ENCODE results near the gene RCCD1. TPM values are rescaled to one million over a fixed set of nuclear protein-coding genes. Genes with fewer than 3 reads are reported as not detected.
"Not testable (repeated sequence)": the region's sequence is repeated elsewhere in the genome, so short reads cannot be mapped to it uniquely, and the experiment has no call there.

The RCCD1 gene
- total RNA-seq, 2 donors from 2014 or later = 26.2 to 27.6 TPM

GRCh38 chr15:90912770-90913075 is 42.0 kb upstream of the RCCD1 start:
- DNase-seq = no peak
- H3K27me3 Mint-ChIP-seq (ENCODE audit: low read depth) = no peaks in the 10 kb centered on the region
- no peak overlapping the region for H3K27ac Mint-ChIP-seq
- H3K36me3 Mint-ChIP-seq (ENCODE audit: insufficient read depth in 2 of 2) = peaks cover 3 to 22% of the 10 kb centered on the region in 2 donors
- H3K4me1 Mint-ChIP-seq (ENCODE audit: low read depth) = no peaks in the 10 kb centered on the region
- no peak overlapping the region for H3K4me3 Mint-ChIP-seq
- no peaks in the 10 kb centered on the region for H3K9me3 Mint-ChIP-seq
- no peak for ATAC-seq (replicated peaks in 1 of 2)

DNA sequence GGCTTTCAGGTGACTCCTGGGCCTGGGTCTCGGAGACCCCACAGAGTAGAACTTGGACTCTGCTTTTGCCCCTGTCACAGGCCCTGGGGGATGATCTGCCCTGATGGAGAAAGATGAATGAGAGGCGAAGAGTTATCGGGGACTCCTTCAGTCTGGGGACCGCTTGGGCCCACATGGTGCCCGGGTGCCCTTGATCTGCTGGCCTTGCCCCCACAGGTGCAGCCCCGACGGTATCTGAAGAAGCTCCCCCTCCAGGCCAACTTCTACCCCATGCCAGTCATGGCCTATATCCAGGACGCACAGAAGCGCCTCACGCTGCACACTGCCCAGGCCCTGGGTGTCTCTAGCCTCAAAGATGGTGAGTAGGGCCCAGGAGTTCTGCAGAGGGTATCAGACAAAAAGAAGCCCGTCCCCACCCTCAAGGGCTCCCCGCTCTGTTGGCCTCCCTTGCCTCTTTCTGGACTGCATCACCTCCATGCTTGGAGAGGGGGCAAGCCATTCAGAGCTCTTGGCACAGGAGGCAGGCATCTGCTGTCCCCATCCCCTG is 41.2 kb upstream of the RCCD1 start:
- Mint-ChIP-seq H3K27ac (no peak overlapping the region), H3K9me3 (no peaks in the 10 kb centered on the region), H3K4me1 (ENCODE audit: low read depth) (no peaks in the 10 kb centered on the region), H3K27me3 (ENCODE audit: low read depth) (no peaks in the 10 kb centered on the region), H3K36me3 (ENCODE audit: insufficient read depth in 2 of 2) (peaks cover 3 to 24% of the 10 kb centered on the region in 2 donors), H3K4me3 (no peak overlapping the region)
- ATAC-seq (replicated peaks in 1 of 2) = no peak
- no peak for DNase-seq

DNA sequence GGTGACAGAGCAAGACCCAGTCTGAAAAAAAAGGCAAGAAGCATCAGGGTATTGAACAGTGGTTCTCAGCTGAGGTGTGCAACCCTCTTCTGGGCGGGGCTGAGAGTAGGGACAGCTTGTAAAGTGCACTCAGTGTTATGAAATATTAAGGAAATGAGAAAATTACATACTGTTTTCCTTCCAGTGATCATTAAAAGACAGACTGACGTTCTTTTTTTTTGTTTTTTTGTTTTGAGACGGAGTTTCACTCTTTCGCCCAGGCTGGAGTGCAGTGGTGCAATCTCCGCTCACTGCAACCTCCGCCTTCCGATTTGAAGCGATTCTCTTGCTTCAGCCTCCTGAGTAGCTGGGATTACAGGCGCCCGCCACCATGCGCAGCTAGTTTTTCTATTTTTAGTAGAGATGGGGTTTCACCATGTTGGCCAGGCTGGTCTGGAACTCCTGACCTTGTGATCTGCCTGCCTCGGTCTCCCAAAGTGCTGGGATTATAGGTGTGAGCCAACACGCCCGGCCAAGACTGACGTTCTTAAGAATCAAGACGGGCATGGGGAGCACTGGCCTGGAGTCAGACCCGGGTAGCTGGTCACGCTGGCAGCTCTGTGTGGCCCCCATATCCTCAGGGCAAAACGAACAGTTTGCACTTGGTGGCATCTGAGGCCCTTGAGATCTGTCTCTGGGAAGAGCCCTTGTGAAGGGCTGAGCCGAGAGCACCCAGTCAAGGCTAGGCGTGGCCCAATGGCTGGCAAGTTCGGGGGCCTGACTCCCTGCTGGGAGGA is 40.2 kb upstream of the RCCD1 start:
- DNase-seq = no peak
- Mint-ChIP-seq H3K4me3 (no peak overlapping the region), H3K4me1 (ENCODE audit: low read depth) (no peaks in the 10 kb centered on the region), H3K27ac (no peak overlapping the region), H3K27me3 (ENCODE audit: low read depth) (no peaks in the 10 kb centered on the region), H3K9me3 (no peaks in the 10 kb centered on the region), H3K36me3 (ENCODE audit: insufficient read depth in 2 of 2) (peaks cover 3 to 22% of the 10 kb centered on the region in 2 donors)
- ATAC-seq (replicated peaks in 1 of 2) = no peak

DNA sequence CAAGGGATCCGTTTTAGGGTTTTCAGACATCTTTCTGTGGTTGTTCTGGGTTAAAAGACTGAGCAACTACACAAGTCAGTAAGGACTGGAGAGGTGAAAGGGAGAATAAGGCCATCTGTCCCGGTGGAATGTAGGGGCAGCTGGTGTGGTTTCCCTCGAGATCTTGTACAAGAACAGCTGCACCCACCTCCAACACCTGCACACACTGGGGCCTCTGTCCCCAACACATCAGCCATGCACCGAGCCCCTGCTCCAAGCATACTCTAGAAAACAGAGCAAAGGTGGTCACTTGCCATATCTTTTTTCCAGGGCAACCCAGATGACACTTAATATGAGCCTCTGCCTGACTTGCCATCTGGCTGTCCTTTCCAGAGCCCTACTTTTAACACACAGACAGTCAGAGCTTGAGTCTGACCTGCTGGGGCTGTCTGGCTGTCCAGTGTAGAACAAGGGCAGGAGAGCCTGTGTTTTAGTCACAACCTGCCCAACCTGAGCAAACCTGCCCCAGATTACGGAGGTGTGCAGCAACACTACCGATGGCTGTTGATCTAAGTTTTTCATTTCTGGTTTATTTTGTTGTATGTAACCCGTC is 39.4 kb upstream of the RCCD1 start:
- Mint-ChIP-seq H3K27me3 (ENCODE audit: low read depth) (no peaks in the 10 kb centered on the region), H3K4me3 (no peak overlapping the region), H3K36me3 (ENCODE audit: insufficient read depth in 2 of 2) (peaks cover 5 to 22% of the 10 kb centered on the region in 2 donors), H3K27ac (no peak overlapping the region), H3K9me3 (no peaks in the 10 kb centered on the region), H3K4me1 (ENCODE audit: low read depth) (no peaks in the 10 kb centered on the region)
- no peak for DNase-seq
- no peak for ATAC-seq (replicated peaks in 1 of 2)

DNA sequence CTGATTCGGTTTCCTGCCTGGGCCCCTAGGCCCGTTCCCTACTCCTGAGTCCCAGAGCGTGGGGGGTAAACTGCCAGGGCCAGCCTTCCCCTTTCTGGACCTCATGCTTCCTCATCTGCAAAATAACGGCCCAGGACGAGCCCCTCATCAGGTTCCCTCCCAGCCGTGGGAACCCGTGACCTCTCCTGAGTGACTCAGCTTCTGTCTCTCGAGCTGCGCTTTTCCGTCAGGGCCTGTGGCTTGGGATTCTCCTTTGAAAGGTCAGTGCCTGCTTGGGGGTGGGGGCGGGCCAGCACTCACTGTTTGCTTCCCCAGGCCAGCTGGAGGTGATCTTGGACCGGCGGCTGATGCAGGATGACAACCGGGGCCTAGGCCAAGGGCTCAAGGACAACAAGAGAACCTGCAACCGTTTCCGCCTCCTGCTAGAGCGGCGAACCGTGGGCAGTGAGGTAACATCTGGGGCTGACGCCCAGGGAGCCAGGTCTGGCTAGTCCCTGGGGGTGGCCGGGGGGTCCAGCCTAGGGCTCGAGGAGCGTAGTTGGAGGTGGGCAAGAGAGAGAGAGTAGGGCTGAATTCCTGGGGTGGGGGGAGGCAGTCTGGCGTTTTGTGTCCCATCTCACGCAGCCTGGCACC is 38.8 kb upstream of the RCCD1 start:
- Mint-ChIP-seq H3K27me3 (ENCODE audit: low read depth) (no peaks in the 10 kb centered on the region), H3K36me3 (ENCODE audit: insufficient read depth in 2 of 2) (peaks cover 4 to 23% of the 10 kb centered on the region in 2 donors), H3K4me3 (no peak overlapping the region), H3K9me3 (no peaks in the 10 kb centered on the region), H3K27ac (no peak overlapping the region), H3K4me1 (ENCODE audit: low read depth) (no peaks in the 10 kb centered on the region)
- no peak for DNase-seq
- no peak for ATAC-seq (replicated peaks in 1 of 2)

GRCh38 chr15:90916461-90916860 is 38.2 kb upstream of the RCCD1 start:
- H3K27ac Mint-ChIP-seq = no peak overlapping the region
- H3K9me3 Mint-ChIP-seq = no peaks in the 10 kb centered on the region
- DNase-seq (no peak), ATAC-seq (replicated peaks in 1 of 2) (no peak)
- no peaks in the 10 kb centered on the region for H3K27me3 Mint-ChIP-seq (ENCODE audit: low read depth)
- H3K4me3 Mint-ChIP-seq = no peak overlapping the region
- H3K4me1 Mint-ChIP-seq (ENCODE audit: low read depth) = no peaks in the 10 kb centered on the region
- H3K36me3 Mint-ChIP-seq (ENCODE audit: insufficient read depth in 2 of 2) = peaks cover 7 to 28% of the 10 kb centered on the region in 2 donors

DNA sequence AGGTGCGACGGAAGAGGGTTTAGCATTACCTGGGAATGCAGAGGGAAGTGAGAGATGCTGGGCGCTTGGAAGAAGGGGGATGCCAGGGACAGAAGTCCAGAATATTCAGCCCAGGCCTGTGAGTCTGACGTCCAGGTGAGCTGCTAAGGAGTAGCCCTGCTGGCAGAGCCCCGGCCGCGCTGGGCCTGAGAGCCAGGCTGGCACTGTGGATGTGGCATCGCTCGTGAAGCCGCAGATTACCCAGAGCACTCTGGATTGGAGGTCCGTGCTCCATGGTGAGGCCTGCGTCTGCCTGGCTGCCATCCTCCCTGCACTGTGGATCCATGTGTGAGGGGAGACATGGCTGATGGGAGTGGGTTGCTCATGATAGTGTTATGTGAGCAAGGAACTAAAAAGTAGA is 37.1 kb upstream of the RCCD1 start:
- peaks cover 7% of the 10 kb centered on the region for H3K4me1 Mint-ChIP-seq (ENCODE audit: low read depth)
- ATAC-seq (replicated peaks in 1 of 2) (no peak), DNase-seq (no peak)
- no peaks in the 10 kb centered on the region for H3K9me3 Mint-ChIP-seq
- H3K4me3 Mint-ChIP-seq = no peak overlapping the region
- no peaks in the 10 kb centered on the region for H3K27me3 Mint-ChIP-seq (ENCODE audit: low read depth)
- no peak overlapping the region for H3K27ac Mint-ChIP-seq
- H3K36me3 Mint-ChIP-seq (ENCODE audit: insufficient read depth in 2 of 2) = peaks cover 7 to 28% of the 10 kb centered on the region in 2 donors

DNA sequence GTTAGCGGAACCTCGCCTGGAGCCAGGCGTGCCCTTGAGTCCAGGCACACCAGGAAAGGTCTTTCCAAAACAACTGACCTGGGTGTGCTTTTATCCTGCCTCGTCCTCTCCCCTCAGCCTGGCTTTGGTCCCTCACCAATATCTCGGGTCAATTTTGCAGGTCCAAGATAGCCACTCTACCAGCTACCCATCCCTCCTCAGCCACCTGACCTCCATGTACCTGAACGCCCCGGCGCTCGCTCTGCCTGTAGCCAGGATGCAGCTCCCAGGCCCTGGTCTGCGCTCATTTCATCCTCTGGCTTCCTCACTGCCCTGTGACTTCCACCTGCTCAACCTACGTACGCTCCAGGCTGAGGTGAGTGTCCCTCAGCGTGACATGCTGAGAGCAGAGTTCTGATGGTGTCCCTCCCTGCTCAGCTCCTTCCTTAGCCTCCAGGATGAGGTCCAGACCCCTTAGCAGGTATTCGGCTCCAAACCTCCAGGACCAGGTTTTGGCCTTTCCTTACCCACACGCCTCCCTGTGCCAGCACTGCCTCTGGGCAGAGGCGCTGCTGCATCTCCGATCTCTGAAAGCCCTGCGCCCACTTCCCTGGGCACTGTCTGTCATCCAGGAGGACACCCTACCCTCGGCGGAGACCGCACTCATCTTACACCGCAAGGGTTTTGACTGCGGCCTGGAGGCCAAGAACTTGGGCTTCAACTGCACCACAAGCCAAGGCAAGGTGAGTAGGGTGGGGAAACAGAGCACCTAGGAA is 36.5 kb upstream of the RCCD1 start:
- ATAC-seq (replicated peaks in 1 of 2) (no peak), DNase-seq (no peak)
- Mint-ChIP-seq H3K4me1 (ENCODE audit: low read depth) (peaks cover 14% of the 10 kb centered on the region), H3K36me3 (ENCODE audit: insufficient read depth in 2 of 2) (peaks cover 7 to 25% of the 10 kb centered on the region in 2 donors), H3K27ac (no peak overlapping the region), H3K27me3 (ENCODE audit: low read depth) (no peaks in the 10 kb centered on the region), H3K4me3 (no peak overlapping the region), H3K9me3 (no peaks in the 10 kb centered on the region)

DNA sequence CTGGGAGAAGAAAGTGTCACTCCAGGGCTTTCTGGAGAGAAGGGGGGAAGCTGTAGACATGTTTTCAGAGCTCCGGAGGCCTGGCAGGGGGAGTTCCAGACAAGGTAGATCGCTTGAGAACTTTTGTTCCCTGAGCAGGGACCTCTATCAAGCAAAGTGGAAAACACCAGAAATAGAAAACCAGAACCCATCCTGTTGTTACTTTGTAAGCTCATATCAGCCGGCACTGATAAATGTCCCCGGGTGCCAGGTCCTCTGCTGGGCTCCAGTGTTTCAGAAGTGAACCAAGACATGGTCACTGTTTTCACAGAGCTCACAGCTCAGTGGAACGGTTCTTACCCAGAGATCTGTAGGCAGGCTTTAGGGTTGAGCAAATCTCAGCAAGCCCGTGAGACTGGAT is 35.8 kb upstream of the RCCD1 start:
- Mint-ChIP-seq H3K4me3 (no peak overlapping the region), H3K36me3 (ENCODE audit: insufficient read depth in 2 of 2) (peaks cover 7 to 24% of the 10 kb centered on the region in 2 donors), H3K9me3 (no peaks in the 10 kb centered on the region), H3K27ac (no peak overlapping the region), H3K4me1 (ENCODE audit: low read depth) (peaks cover 20% of the 10 kb centered on the region), H3K27me3 (ENCODE audit: low read depth) (no peaks in the 10 kb centered on the region)
- no peak for DNase-seq
- ATAC-seq (replicated peaks in 1 of 2) = no peak

DNA sequence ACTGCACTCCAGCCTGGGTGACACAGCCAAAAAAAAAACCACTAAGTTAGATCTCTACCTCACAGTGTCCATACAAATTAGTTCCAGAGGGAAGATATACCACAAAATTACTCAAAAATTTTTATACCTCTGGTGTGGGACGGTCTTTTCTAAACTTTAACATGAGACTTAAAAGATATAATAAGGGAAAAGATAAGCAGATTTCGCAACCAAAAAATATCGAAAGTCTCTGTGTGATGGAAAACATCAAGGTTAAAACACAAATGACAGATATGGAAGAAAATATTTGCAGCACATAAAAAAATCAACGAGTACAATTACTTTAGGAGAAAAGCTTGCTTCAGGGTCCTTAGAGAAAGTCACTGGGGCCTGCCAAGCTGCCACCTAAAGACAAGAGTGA is 32.8 kb upstream of the RCCD1 start:
- Mint-ChIP-seq H3K4me3 (no peak overlapping the region), H3K4me1 (ENCODE audit: low read depth) (peaks cover 34% of the 10 kb centered on the region), H3K27ac (no peak overlapping the region), H3K27me3 (ENCODE audit: low read depth) (no peaks in the 10 kb centered on the region), H3K36me3 (ENCODE audit: insufficient read depth in 2 of 2) (peaks cover 5 to 23% of the 10 kb centered on the region in 2 donors), H3K9me3 (no peaks in the 10 kb centered on the region)
- DNase-seq = no peak
- no peak for ATAC-seq (replicated peaks in 1 of 2)

- DNase-seq (peak; percentile 66 to 67), ATAC-seq (replicated peaks in 1 of 2) (peak; percentile 96 to 98)
- H3K4me1 Mint-ChIP-seq (ENCODE audit: low read depth) = peaks cover 34% of the 10 kb centered on the region
- H3K4me3 Mint-ChIP-seq = peak overlapping the region in 1 of 2 donors; percentile 69
- H3K36me3 Mint-ChIP-seq (ENCODE audit: insufficient read depth in 2 of 2) = peaks cover 5 to 18% of the 10 kb centered on the region in 2 donors
- H3K27me3 Mint-ChIP-seq (ENCODE audit: low read depth); H3K9me3 Mint-ChIP-seq: not testable (repeated sequence)
- peak overlapping the region; percentile 58 for H3K27ac Mint-ChIP-seq
Measured at GRCh38 chr15:90922712-90923322, 31.9 kb upstream of the RCCD1 start.

DNA sequence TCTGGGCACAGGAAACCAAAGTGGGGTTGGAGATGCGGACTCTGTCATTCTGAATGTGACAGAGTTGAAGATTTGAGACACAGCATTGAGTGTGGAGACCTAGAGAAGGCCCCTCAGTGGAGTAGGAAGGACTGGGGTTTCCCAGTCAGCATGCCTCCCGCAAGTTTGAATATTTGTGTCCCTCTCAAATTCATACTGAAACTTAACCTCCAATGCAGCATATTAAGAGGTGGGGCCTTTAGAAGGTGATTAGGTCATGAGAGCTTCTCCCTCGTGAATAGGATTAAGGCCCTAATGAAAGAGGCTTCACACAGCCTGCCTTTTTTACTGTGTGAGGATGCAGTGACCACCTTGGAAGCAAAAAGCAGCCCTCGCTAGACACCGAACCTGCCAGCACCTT is 30.3 kb upstream of the RCCD1 start:
- Mint-ChIP-seq H3K27ac (peak overlapping the region; percentile 83), H3K27me3 (ENCODE audit: low read depth) (no peaks in the 10 kb centered on the region), H3K4me3 (peak overlapping the region in 1 of 2 donors; percentile 69), H3K4me1 (ENCODE audit: low read depth) (peaks cover 46% of the 10 kb centered on the region), H3K36me3 (ENCODE audit: insufficient read depth in 2 of 2) (peaks cover 5 to 14% of the 10 kb centered on the region in 2 donors), H3K9me3 (no peaks in the 10 kb centered on the region)
- peak in 1 of 2 donors; percentile 43 for DNase-seq
- peak; percentile 51 to 70 for ATAC-seq (replicated peaks in 1 of 2)

Data from activated T-cell treated with anti-CD3 and anti-CD28 coated beads, Interleukin-2, amount 50 U/mL, for 72 hours (primary cell).